IMR-90 (cell line): Measurements from ENCODE around the gene TGFBR2. TPM values are rescaled to one million over a fixed set of nuclear protein-coding genes. Genes with fewer than 3 reads are reported as not detected.

Experiments
- ATAC-seq: fragments of 200-7000 bp; cut with Tn5 transposase; 2 replicates; pipeline ENCODE4 v1.9.1; 2020; ENCODE audit warnings: low read depth, mild to moderate bottlenecking, moderate library complexity
- BruUV-seq: library from RNA; stranded (reverse); fragments of 400-500 nt; replicated peaks from 2 replicates; lab custom pipeline; 2021; lab: Mats Ljungman, UMichigan
- CTCF ChIA-PET: fragments of 300-600 bp; formaldehyde crosslinking; extraction: SDS; loops from one replicate; lab custom pipeline; 2021; ENCODE audit warnings: antibody characterized with exemption; lab: Yijun Ruan, JAX
- POLR2A ChIA-PET: fragments of 300-600 bp; sonication (Branson Sonifier 250); formaldehyde crosslinking; loops from one replicate; lab custom pipeline; 2022; ENCODE audit warnings: antibody characterized with exemption; ENCODE audit not compliant: unreplicated experiment; lab: Charles Lee
- DNase-seq: peaks from one replicate; pipeline ENCODE4 v3.0.0; 2013
- H2AFZ ChIP-seq: replicated peaks from 2 replicates; pipeline ENCODE3; 2013; ENCODE audit warnings: low read length, mild to moderate bottlenecking; ENCODE audit not compliant: poor library complexity
- H2AK5ac ChIP-seq: 2 replicates; pipeline ENCODE4 v1.6.1; 2013; ENCODE audit warnings: low read depth, low read length, inconsistent platforms
- H2AK9ac ChIP-seq: replicated peaks from 2 replicates; pipeline ENCODE3; 2013; ENCODE audit warnings: mild to moderate bottlenecking, low read depth, low read length, moderate library complexity; ENCODE audit not compliant: poor library complexity
- H2BK120ac ChIP-seq: 2 replicates; pipeline ENCODE4 v1.6.1; 2013; ENCODE audit warnings: low read depth, low read length, inconsistent platforms
- H2BK15ac ChIP-seq: 3 replicates; pipeline ENCODE4 v1.6.1; 2013; ENCODE audit warnings: low read depth, low read length, inconsistent platforms
- H2BK20ac ChIP-seq: 2 replicates; pipeline ENCODE4 v1.6.1; 2013; ENCODE audit warnings: low read depth, mild to moderate bottlenecking, inconsistent platforms, low read length, moderate library complexity
- H2BK5ac ChIP-seq: 2 replicates; pipeline ENCODE4 v1.6.1; 2013; ENCODE audit warnings: mild to moderate bottlenecking, low read depth, low read length, inconsistent platforms; ENCODE audit not compliant: poor library complexity, severe bottlenecking
- H3K14ac ChIP-seq: replicated peaks from 2 replicates; pipeline ENCODE4 v1.6.1; 2013; ENCODE audit warnings: low read depth, low read length, inconsistent platforms
- H3K18ac ChIP-seq: 2 replicates; pipeline ENCODE4 v1.6.1; 2013; ENCODE audit warnings: low read depth, low read length, control low read depth
- H3K23ac ChIP-seq: 2 replicates; pipeline ENCODE4 v1.6.1; 2013; ENCODE audit warnings: low read depth, low read length, inconsistent platforms
- H3K27ac ChIP-seq: 2 replicates; pipeline ENCODE4 v1.5.1; 2013; ENCODE audit warnings: mild to moderate bottlenecking, control low read depth, low read length; ENCODE audit not compliant: insufficient read depth
- H3K27me3 ChIP-seq: 2 replicates; pipeline ENCODE4 v1.6.1; 2013; ENCODE audit warnings: low read length; ENCODE audit not compliant: control insufficient read depth, insufficient read depth
- H3K36me3 ChIP-seq: 2 replicates; pipeline ENCODE4 v1.6.1; 2013; ENCODE audit warnings: low read length, mixed read lengths; ENCODE audit not compliant: control insufficient read depth, insufficient read depth
- H3K4ac ChIP-seq: 2 replicates; pipeline ENCODE4 v1.6.1; 2013; ENCODE audit warnings: low read depth, low read length, inconsistent platforms
- H3K4me1 ChIP-seq: 2 replicates; pipeline ENCODE4 v1.6.1; 2013; ENCODE audit warnings: low read length, mixed read lengths; ENCODE audit not compliant: control insufficient read depth, insufficient read depth
- H3K4me2 ChIP-seq: 2 replicates; pipeline ENCODE4 v1.6.1; 2013; ENCODE audit warnings: low read depth, mild to moderate bottlenecking, control low read depth, low read length, moderate library complexity
- H3K4me3 ChIP-seq: 2 replicates; pipeline ENCODE4 v1.5.1; 2013; ENCODE audit warnings: low read depth, mild to moderate bottlenecking, control low read depth, low read length, moderate library complexity; ENCODE audit not compliant: insufficient read depth
- H3K56ac ChIP-seq: 2 replicates; pipeline ENCODE4 v1.6.1; 2013; ENCODE audit warnings: low read length, inconsistent platforms; ENCODE audit not compliant: insufficient read depth; ENCODE audit errors: extremely low read depth
- H3K79me1 ChIP-seq, 2 experiments: 2 replicates each; pipeline ENCODE4 v1.6.1; 2013; ENCODE audit warnings: low read length in 2 of 2, inconsistent platforms in 1 of 2, low read depth in 1 of 2
- H3K9ac ChIP-seq: 2 replicates; pipeline ENCODE4 v1.6.1; 2013; ENCODE audit warnings: low read depth, low read length, control low read depth
- H3K9me1 ChIP-seq: 2 replicates; pipeline ENCODE4 v1.6.1; 2013; ENCODE audit warnings: low read length, inconsistent platforms; ENCODE audit not compliant: insufficient read depth
- H3K9me3 ChIP-seq: 2 replicates; pipeline ENCODE4 v1.6.1; 2013; ENCODE audit warnings: low read length; ENCODE audit not compliant: control insufficient read depth, insufficient read depth
- H4K20me1 ChIP-seq: 2 replicates; pipeline ENCODE4 v1.6.1; 2013; ENCODE audit warnings: low read length, inconsistent platforms; ENCODE audit not compliant: insufficient read depth
- H4K5ac ChIP-seq: 2 replicates; pipeline ENCODE4 v1.6.1; 2013; ENCODE audit warnings: mild to moderate bottlenecking, low read depth, low read length, control low read depth
- H4K8ac ChIP-seq, 2 experiments: 2 replicates each; pipeline ENCODE4 v1.6.1; 2013; ENCODE audit warnings: low read depth in 2 of 2, low read length in 2 of 2, control low read depth in 1 of 2, inconsistent platforms in 1 of 2
- H4K91ac ChIP-seq: 2 replicates; pipeline ENCODE4 v1.6.1; 2013; ENCODE audit warnings: low read depth, low read length, inconsistent platforms; ENCODE audit not compliant: insufficient read depth
- CEBPB ChIP-seq: IDR thresholded peaks from 2 replicates; pipeline ENCODE4 v1.6.1; 2012; ENCODE audit warnings: low read depth, low read length, improper control_type of control experiment
- FOS ChIP-seq: fragments of 150-350 bp; IDR thresholded peaks from 2 replicates; pipeline ENCODE4 v1.6.1; 2016; ENCODE audit warnings: low read depth, low read length
- MAFK ChIP-seq: IDR thresholded peaks from 2 replicates; pipeline ENCODE4 v1.6.1; 2012; ENCODE audit warnings: low read depth, low read length, improper control_type of control experiment
- WGBS, 2 experiments: methylation state at CpG; one replicate each; pipeline versions ENCODE4 v1.1.5 to v1.1.7; 2013; ENCODE audit warnings: missing lambda C conversion rate in 2 of 2; ENCODE audit not compliant: insufficient read length in 1 of 2; ENCODE audit errors: extremely low coverage in 2 of 2; 5-methylcytosine and 5-hydroxymethylcytosine counted together
- dilution Hi-C: fragments of 300-500 bp; cut with HindIII; formaldehyde crosslinking; loops from one replicate; pipeline ENCODE4 v1.14.3; 2018; ENCODE audit warnings: low sequenced_read_pairs; ENCODE audit not compliant: unreplicated experiment
- in situ Hi-C: fragments of 300-500 bp; cut with MboI; formaldehyde crosslinking; loops from 3 replicates; pipeline ENCODE4 v1.14.3; 2019; ENCODE audit warnings: low sequenced_read_pairs, inconsistent platforms, mixed read lengths
- intact Hi-C: fragments of 100-400 bp; cut with micrococcal nuclease; formaldehyde crosslinking; loops from 2 replicates; pipeline ENCODE4 v1.10.0; 2022
- polyA plus RNA-seq, 3 experiments: library from polyadenylated mRNA; depleted of rRNA; stranded (reverse); fragments of >200 nt; gene quantifications; 2 replicates each; pipeline ENCODE4 v1.2.3, GENCODE V29; 2012; ENCODE audit warnings: low replicate concordance in 1 of 3
- total RNA-seq: library from RNA; depleted of rRNA; stranded (reverse); fragments of >200 nt; gene quantifications from 2 replicates; pipeline ENCODE4 v1.2.3, GENCODE V29; 2012

The TGFBR2 gene
- total and polyA plus RNA-seq, 2 of the 4 experiments (the other 2 are of a cell fraction): 63.7 to 87.5 TPM

GRCh38 chr3:30610702-30611368 lies 4.4 kb downstream of the TGFBR2 start (continued):
- no peak for TF ChIP-seq MAFK

GRCh38 chr3:30611613-30612436 lies 5.4 kb downstream of the TGFBR2 start:
- H2BK120ac ChIP-seq: peak overlapping the region; percentile 16; the same call in 1 of the 2 replicates
- TF ChIP-seq CEBPB (peak; percentile 29; the same call in 1 of the 2 replicates), FOS (0 out of 2 replicates have a peak, but pooled peaks have one; percentile 7), MAFK (no peak)
- dilution Hi-C loops: no loop called here
- H2AK9ac ChIP-seq: no peak overlapping the region
- H3K4me3 ChIP-seq: no peak overlapping the region
- no peaks in the 10 kb centered on the region for H3K27me3 ChIP-seq
- no peak overlapping the region for H3K27ac ChIP-seq
- peaks cover 13% of the 10 kb centered on the region for H3K9me1 ChIP-seq
- H3K9me3 ChIP-seq: no peaks in the 10 kb centered on the region
- H3K4me1 ChIP-seq: peaks cover 22% of the 10 kb centered on the region
- H4K91ac ChIP-seq: no peak overlapping the region
- no TSS peak for BruUV-seq
- peak overlapping the region; percentile 33 for H3K4ac ChIP-seq
- no peak overlapping the region for H3K56ac ChIP-seq
- peaks cover 27 to 71% of the 10 kb centered on the region in 2 experiments for H3K79me1 ChIP-seq
- no peak overlapping the region for H4K5ac ChIP-seq
- WGBS, 2 experiments: no CpG with 5 or more reads among the region's 7 CpGs
- ATAC-seq (no peak; the same call in 1 of the 2 replicates), DNase-seq (peak; percentile 60)
- no peak overlapping the region for H2AFZ ChIP-seq
- no peak overlapping the region; the same call in 1 of the 2 replicates for H2BK20ac ChIP-seq
- no peak overlapping the region for H4K8ac ChIP-seq
- H2AK5ac ChIP-seq: peak overlapping the region; percentile 59; the same call in 1 of the 2 replicates
- H3K14ac ChIP-seq: peak overlapping the region; percentile 43; the same call in 1 of the 2 replicates
- H2BK5ac ChIP-seq: peak overlapping the region; percentile 7
- H3K36me3 ChIP-seq: no peaks in the 10 kb centered on the region
- H3K4me2 ChIP-seq: no peak overlapping the region; the same call in 1 of the 2 replicates
- no peak overlapping the region for H2BK15ac ChIP-seq
- H3K18ac ChIP-seq: no peak overlapping the region
- POLR2A ChIA-PET: no interaction called here
- no peak overlapping the region; the same call in 1 of the 2 replicates for H3K23ac ChIP-seq
- peaks cover 29% of the 10 kb centered on the region; the same call in 1 of the 2 replicates for H4K20me1 ChIP-seq
- CTCF ChIA-PET: interaction anchor here (0.7 kb wide), 1 partner anchor 175 kb away, joined by 4 read pairs; no protein-coding TSS in a partner anchor
- in situ Hi-C loops: no loop called here
- intact Hi-C loops: no loop called here
- no peak overlapping the region for H3K9ac ChIP-seq
